Upper lobe of left lung (tissue), 4 donors: Measurements from ENCODE around the gene PSMA6.

ENCODE experiments used
- CTCF ChIP-seq, 6 experiments: fragments of 450-650 bp in 4 of 6; fragments of 200-600 bp in 2 of 6; sonication (generic) in 2 of 6; IDR thresholded peaks; one replicate each; pipeline ENCODE4 v1.5.1; 2016 to 2019; ENCODE audit warnings: antibody characterized with exemption in 6 of 6
- EP300 ChIP-seq, 4 donors: sonication (generic); formaldehyde crosslinking; IDR thresholded peaks; one replicate each; pipeline ENCODE4 v1.5.1; 2017; ENCODE audit warnings: antibody characterized with exemption in 4 of 4, control low read depth in 2 of 4
- POLR2A ChIP-seq, 4 donors: fragments of 450-650 bp; IDR thresholded peaks; one replicate each; pipeline ENCODE4 v1.5.1; 2016 to 2017; ENCODE audit warnings: antibody characterized with exemption in 4 of 4, mild to moderate bottlenecking in 2 of 4

- TF ChIP-seq POLR2A (IDR thresholded peaks at IDR 0.05): no peak
- TF ChIP-seq EP300 (IDR thresholded peaks at IDR 0.05): no peak
- no peak for TF ChIP-seq CTCF (IDR thresholded peaks at IDR 0.05)
These were observed 47.6 kb upstream of the PSMA6 start for GRCh38 chr14:35244542-35244941.
